ENCODE data around the gene C9orf43.
"Not testable (repeated sequence)": the region's sequence is repeated elsewhere in the genome, so short reads cannot be mapped to it uniquely, and the experiment has no call there.

The C9orf43 gene, protein sequence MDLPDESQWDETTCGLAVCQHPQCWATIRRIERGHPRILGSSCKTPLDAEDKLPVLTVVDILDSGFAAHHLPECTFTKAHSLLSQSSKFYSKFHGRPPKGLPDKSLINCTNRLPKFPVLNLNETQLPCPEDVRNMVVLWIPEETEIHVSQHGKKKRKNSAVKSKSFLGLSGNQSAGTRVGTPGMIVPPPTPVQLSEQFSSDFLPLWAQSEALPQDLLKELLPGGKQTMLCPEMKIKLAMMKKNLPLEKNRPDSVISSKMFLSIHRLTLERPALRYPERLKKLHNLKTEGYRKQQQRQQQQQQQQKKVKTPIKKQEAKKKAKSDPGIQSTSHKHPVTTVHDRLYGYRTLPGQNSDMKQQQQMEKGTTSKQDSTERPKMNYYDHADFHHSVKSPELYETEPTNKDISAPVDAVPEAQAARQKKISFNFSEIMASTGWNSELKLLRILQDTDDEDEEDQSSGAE

DNA sequence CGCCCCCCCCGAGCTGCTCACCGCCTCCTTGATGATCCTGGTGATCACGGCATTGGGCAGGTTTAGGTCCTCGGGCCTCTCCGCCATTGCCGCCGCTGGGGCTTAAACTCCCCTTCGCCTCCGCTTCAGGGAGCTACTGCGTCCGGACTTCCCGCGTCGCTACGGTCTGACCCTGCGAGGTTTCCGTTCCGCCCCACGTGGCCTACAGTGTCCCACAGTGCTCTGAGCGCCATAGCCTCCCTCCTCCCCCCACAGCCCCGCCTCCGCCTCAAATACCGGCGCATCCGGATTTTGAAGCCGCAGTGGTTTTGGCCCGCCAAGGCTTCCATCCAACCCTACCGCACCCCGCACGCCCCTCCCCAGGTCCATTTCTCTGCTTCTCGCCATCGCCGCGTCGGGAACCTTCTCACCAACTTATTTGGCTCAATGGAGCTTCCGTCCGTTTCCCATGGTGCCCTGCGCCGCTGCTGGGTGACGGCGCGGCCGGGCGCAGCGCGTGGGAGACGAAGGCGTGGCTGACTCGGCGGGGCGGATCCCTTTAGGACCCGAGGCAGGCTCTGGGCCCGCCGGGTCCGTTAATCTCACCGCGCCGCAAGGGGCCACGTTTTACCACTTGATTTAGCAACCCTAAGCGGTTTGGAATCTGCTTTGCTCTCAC lies at the start of gene C9orf43, which contains the start of gene POLE3:
C9orf43 (plus strand) TSS at position 541 of the 658 bp plus-strand sequence. CDS start 2,747 bp downstream, outside the sequence.
POLE3 (minus strand) TSS at position 469 of the 658 bp plus-strand sequence; CDS start at position 87, 382 bp downstream.
- Histone ChIP-seq H3K4me3 (peak within 1 kb of the TSS; percentile 82 to 100 (median 96)), H3K9ac (peak within 1 kb of the TSS; percentile 90 to 99 (median 98)), H3K4me2 (peak within 1 kb of the TSS; percentile 81 to 97 (median 87)), H3K36me3 (peaks cover 21 to 40% (median 26%) of the 10 kb centered on the region in 11 experiments), H4K20me1 (peaks cover 0 to 37% (median 0%) of the 10 kb centered on the region in 11 experiments; a peak in 9 of 22 replicates), H3K4me1 (peaks cover 43 to 49% (median 48%) of the 10 kb centered on the region in 10 experiments), H3K27ac (peak within 1 kb of the TSS; percentile 90 to 99 (median 97)), H3K9me3 (replicated peaks in 1 of 11) (no peaks in the 10 kb centered on the region), H3K27me3 (no peaks in the 10 kb centered on the region)
- TF ChIP-seq Cebpa-rat (IDR thresholded peaks at IDR 0.05): peak in 7 of 11 experiments; percentile 23 to 86 (median 64); a peak in 12 of 22 replicates

DNA sequence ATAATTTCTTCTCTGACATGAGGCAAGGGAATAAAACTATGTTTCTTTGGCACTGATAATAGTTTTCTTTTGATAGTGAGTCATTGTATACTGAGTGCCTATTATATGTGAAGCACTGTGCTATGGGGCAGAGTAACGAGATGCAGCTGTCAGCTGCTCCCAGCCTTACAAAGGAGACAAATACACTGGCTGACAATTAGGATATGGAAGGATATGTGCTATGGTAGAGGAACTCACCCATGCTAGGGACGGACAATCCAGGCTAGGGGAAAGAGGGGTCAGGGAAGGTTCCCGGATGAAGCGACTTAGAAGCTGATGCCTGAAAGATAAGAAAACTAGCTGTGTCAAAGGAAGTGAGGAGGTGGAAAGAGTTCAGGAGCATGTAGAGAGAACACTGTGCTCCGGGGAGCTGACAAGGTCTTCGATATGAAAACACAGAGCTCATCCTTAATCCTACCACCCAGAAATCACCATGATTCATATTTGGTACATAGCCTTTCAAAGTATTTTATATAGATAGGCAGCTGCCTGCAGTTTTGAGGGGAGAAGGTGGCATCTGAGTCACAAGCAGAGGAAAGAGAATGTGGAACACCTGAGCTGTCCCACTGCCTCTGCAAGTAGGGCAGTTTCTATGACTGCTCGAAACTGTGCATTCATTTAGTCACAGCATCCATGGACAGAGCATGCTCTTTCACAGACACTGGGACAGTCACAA lies 49.1 kb upstream of the C9orf43 start:
- TF ChIP-seq Cebpa-rat (IDR thresholded peaks at IDR 0.05): no peak
- H3K4me2 ChIP-seq: no peak overlapping the region

DNA sequence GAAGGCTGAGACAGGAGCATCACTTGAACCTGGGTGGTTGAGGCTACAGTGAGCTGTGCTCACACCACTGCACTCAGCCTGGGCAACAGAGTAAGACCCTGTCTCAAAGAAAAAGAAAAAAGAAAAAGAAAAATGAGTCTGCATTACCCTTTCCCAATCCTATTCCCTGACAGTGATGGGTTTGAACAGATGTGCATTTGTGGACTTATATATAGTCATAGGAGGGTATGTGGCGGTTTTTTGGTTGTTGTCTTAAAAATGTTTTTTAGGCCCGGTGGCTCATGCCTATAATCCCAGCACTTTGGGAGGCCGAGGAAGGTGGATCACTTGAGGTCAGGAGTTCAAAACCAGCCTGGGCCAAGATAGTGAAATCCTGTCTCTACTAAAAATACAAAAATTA lies 47.2 kb upstream of the C9orf43 start:
- Histone ChIP-seq H3K27ac (no peak overlapping the region), H3K4me2 (no peak overlapping the region), H3K4me1 (peaks cover 0 to 18% (median 0%) of the 10 kb centered on the region in 10 experiments; a peak in 6 of 20 replicates), H3K27me3 (no peaks in the 10 kb centered on the region), H3K9me3 (replicated peaks in 1 of 11) (no peaks in the 10 kb centered on the region), H3K4me3 (no peak overlapping the region), H3K36me3 (peaks cover 0 to 4% (median 0%) of the 10 kb centered on the region in 11 experiments; a peak in 3 of 22 replicates), H3K9ac (no peak overlapping the region), H4K20me1 (no peaks in the 10 kb centered on the region)
- no peak for TF ChIP-seq Cebpa-rat (IDR thresholded peaks at IDR 0.05)

More for the DNA sequence above, 49.1 kb upstream of the C9orf43 start:
- no peaks in the 10 kb centered on the region for H4K20me1 ChIP-seq
- no peak overlapping the region for H3K4me3 ChIP-seq
- no peaks in the 10 kb centered on the region for H3K9me3 ChIP-seq (replicated peaks in 1 of 11)
- H3K27me3 ChIP-seq: no peaks in the 10 kb centered on the region
- no peak overlapping the region for H3K27ac ChIP-seq
- H3K36me3 ChIP-seq: peaks cover 0 to 4% (median 0%) of the 10 kb centered on the region in 11 experiments; a peak in 3 of 22 replicates
- H3K9ac ChIP-seq: no peak overlapping the region
- H3K4me1 ChIP-seq: peaks cover 0 to 18% (median 0%) of the 10 kb centered on the region in 10 experiments; a peak in 6 of 20 replicates

DNA sequence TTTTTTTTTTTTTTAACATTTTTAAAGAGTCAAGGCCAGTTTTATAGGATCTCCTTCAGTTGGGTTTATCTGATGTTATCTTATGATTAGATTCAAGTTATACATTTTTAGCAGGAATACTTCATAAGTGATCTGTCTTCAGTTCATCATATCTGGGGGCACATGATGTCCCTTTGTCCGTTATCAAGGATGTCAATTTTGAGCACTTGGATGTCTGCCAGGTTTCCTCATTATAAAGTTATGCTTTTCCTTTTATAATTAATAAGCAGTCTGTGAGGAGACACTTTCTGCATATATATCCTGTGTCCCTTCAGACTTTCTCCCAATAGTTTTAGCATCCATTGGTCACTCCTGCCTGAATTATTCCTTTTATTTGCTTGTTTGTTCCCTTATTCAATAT lies 45.6 kb upstream of the C9orf43 start:
- peaks cover 0 to 12% (median 0%) of the 10 kb centered on the region in 11 experiments; a peak in 4 of 22 replicates for H3K36me3 ChIP-seq

DNA sequence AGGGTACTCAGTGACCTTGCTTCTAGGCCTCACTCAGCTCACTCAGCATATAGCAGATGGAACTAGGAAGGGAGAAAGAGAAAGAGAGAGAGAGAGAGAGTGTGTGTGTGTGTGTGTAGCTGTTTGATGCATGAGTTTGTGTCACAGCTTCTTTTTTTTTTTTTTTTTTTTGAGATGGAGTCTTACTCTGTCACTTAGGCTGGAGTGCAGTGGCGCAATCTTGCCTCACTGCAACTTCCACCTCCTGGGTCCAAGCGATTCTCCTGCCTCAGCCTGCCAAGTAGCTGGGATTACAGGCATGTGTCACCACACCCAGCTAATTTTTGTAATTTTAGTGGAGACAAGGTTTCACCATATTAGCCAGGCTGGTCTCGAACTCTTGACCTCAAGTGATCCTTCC lies 44.9 kb upstream of the C9orf43 start:
- TF ChIP-seq Cebpa-rat (IDR thresholded peaks at IDR 0.05): 0 out of 22 replicates have a peak, but pooled peaks of 1 of the 11 experiments have one; percentile 44
- H3K4me1 ChIP-seq: peaks cover 0 to 18% (median 0%) of the 10 kb centered on the region in 10 experiments; a peak in 6 of 20 replicates
- H3K4me2 ChIP-seq: peak overlapping the region in 3 of 11 experiments; percentile 2 to 39 (median 8); a peak in 5 of 22 replicates
- H3K27ac ChIP-seq: peak overlapping the region in 1 of 11 experiments; percentile 36; a peak in 2 of 22 replicates
- H3K27me3 ChIP-seq; H4K20me1 ChIP-seq; H3K4me3 ChIP-seq; H3K9ac ChIP-seq; H3K9me3 ChIP-seq (replicated peaks in 1 of 11): not testable (repeated sequence)
- peaks cover 0 to 13% (median 0%) of the 10 kb centered on the region in 11 experiments; a peak in 4 of 22 replicates for H3K36me3 ChIP-seq

More for the DNA sequence above, 45.6 kb upstream of the C9orf43 start:
- Histone ChIP-seq H3K27ac (peak overlapping the region in 1 of 11 experiments; percentile 36; a peak in 2 of 22 replicates), H3K27me3 (no peaks in the 10 kb centered on the region), H3K4me2 (0 out of 22 replicates have a peak overlapping the region, but pooled peaks of 1 of the 11 experiments have one; percentile 8), H3K9me3 (replicated peaks in 1 of 11) (no peaks in the 10 kb centered on the region), H4K20me1 (no peaks in the 10 kb centered on the region; a peak in 1 of 22 replicates), H3K4me1 (peaks cover 0 to 18% (median 0%) of the 10 kb centered on the region in 10 experiments; a peak in 6 of 20 replicates), H3K4me3 (no peak overlapping the region), H3K9ac (no peak overlapping the region)
- no peak for TF ChIP-seq Cebpa-rat (IDR thresholded peaks at IDR 0.05)

DNA sequence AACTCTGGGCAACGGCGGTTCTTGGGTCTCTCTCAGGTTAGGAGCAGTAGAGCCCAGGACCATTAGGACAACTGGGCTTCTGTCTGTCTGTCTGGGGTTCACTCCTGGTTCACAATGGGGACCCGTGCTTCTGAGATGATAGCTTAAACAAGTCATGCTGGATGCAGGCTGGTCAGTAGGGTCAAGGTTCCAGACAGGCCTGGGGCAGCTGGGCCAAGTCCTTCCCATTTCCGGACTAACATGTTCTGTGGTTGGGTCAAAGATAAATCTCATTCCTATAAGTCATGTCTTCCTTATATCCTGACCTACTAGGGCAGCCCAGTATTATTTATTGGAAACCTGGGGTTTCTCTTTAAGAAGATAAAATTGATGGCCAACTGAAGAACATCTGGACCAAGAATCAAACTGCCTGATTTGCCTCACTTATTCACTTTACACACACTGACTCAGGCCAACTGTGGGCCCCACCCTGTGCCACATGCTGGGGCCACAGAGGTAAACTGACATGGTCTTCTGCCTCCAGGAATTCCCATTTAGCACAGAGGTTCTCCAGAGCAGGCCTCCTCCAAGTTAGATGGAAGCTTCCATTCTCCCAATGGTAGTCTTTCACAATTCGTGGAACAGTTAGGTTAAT lies 42.1 kb upstream of the C9orf43 start:
- Histone ChIP-seq H3K27me3 (no peaks in the 10 kb centered on the region), H3K9me3 (replicated peaks in 1 of 11) (no peaks in the 10 kb centered on the region), H3K4me3 (no peak overlapping the region), H3K27ac (no peak overlapping the region), H3K4me1 (peaks cover 0 to 18% (median 0%) of the 10 kb centered on the region in 10 experiments; a peak in 6 of 20 replicates), H3K9ac (no peak overlapping the region), H4K20me1 (peaks cover 0 to 3% (median 0%) of the 10 kb centered on the region in 11 experiments; a peak in 3 of 22 replicates), H3K36me3 (peaks cover 6 to 23% (median 11%) of the 10 kb centered on the region in 11 experiments), H3K4me2 (no peak overlapping the region)
- no peak for TF ChIP-seq Cebpa-rat (IDR thresholded peaks at IDR 0.05)

DNA sequence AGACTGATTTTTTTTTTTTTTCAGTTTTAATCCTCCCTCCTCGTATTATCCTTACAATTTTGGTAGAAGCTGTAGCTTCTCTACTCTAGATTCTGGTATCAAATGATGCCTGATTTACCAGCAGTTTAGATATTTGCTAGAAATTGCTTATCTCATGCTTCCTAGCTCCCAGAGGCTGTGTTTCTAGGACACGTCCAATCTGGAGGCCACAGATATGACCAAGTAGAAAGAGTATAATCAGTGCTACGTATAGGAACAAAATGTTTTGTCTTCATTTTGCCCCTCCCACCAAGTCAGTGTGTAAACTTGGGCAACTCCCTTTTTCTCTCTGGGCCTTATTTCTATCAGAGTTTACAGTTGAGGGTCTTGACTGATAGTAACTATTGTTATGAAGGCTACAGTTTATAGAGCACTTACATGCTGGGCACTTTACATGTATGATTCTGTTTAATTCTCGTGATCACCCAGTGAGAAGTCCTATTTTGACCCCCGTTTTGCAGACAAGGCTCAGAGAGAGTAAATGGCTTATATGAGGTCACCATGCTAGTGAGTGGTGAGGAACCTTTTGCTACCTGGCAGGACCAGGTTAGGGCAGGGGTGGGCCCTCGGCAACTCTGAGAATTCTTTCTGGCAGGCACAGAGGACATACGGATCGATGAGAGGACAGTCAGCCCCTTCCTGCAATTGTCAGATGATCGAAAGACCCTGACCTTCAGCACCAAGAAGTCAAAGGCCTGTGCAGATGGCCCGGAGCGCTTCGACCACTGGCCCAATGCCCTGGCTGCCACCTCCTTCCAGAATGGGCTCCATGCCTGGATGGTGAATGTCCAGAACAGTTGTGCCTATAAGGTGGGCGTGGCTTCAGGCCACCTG lies 41.3 kb upstream of the C9orf43 start:
- H3K9ac ChIP-seq: no peak overlapping the region
- H3K4me1 ChIP-seq: peaks cover 0 to 13% (median 0%) of the 10 kb centered on the region in 10 experiments; a peak in 6 of 20 replicates
- no peak overlapping the region for H3K27ac ChIP-seq
- H3K4me3 ChIP-seq: no peak overlapping the region
- H3K4me2 ChIP-seq: no peak overlapping the region
- peaks cover 0 to 10% (median 0%) of the 10 kb centered on the region in 11 experiments; a peak in 4 of 22 replicates for H4K20me1 ChIP-seq
- peaks cover 13 to 30% (median 18%) of the 10 kb centered on the region in 11 experiments for H3K36me3 ChIP-seq
- no peaks in the 10 kb centered on the region for H3K9me3 ChIP-seq (replicated peaks in 1 of 11)
- H3K27me3 ChIP-seq: no peaks in the 10 kb centered on the region
- TF ChIP-seq Cebpa-rat (IDR thresholded peaks at IDR 0.05): no peak

All from BLaER1 treated with 17β-estradiol and CSF1 and Interleukin-3, amounts not matched to agents 10 nM and 100 nM (cell line).